Measurements from ENCODE around the gene EPHA2.
A peak's percentile ranks its signal among the peaks of the same experiment; 100 is the strongest.
"Not testable (repeated sequence)": the region's sequence is repeated elsewhere in the genome, so short reads cannot be mapped to it uniquely, and the experiment has no call there.

The EPHA2 gene

DNA sequence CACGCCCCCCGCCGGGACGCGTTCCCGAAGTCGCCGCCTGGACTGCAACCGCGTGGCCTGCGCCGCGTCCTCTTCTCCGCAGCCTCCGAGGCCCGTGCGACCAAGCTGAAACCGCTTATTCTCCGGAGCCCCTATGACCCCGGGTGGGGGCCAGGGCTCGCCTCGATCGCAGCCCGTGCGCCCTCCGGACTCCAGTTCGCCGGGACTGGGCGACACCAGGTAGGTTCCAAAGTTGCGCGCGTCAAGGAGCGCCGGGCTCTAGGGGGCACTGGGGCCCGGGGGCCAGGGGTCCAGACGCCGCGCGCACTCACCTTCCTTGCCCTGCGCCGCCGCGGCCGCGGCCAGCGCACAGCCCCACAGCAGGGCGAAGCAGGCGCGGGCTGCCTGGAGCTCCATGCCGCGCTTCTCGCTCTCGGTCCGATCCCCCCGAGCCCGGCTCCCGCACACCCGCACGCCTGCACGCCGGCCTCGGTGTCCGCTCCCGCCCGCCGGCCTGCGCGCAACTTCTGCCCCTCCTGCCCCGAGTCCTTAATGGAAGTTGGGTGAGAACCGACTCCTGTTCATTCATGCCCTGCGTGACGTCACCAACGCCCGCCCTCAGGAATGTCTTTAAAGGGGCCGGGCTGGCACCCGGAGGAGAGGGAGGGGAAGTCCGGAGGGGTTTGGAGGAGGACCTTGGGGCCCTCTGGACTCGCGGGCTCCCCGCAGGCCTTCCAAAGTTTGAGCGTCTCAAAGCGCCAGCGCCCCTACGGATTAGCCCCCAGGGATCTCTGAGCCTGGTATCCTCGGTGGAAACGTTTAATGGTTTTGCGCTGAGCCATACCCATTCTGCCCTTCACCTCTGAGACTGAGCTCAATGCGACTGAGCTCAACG is at the start of gene EPHA2:
TSS of gene EPHA2 (minus strand) at position 533 of the 874 bp plus-strand sequence. CDS start at position 396, 137 bp downstream.
- peak; percentile 98 for DNase-seq

- DNase-seq, result no peak
These were observed 49.4 kb upstream of the EPHA2 start for GRCh38 chr1:16205334-16205671.

DNA sequence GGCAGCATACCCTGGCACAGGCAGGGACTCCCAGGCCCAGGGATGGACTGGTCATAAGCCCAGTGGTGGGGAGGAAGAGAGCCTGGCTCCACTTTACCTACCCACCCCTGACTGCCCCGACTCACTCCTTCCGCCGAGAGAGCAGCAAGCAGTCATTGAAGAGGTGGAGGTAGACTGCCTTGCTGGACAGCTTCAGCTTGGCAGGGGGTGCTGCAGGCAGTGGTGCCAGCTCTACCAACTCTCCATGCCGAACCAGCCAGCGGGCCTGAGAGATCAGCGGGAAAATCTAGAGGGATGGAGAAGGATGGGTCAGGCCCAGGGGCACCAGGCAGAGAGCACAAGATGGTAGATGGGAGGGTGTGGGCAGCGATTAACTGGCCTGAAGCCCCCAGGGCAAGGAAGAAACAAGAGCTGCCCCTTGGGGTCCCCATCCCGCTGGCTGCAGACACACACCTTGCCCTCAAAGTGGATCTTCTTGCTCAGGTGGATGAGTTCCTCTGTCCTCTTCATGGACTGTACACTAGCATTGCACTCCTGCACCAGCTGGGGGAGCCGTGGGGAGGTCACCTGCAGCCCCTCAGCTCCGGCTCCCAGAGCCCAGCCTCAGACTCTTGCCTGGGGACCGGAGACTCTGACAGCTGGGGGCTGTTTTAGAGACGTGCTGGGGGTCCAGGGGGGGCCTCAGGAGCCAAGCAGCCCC is 48.9 kb upstream of the EPHA2 start:
- no peak for DNase-seq

- DNase-seq, result no peak
These were observed 48.3 kb upstream of the EPHA2 start for GRCh38 chr1:16204216-16204615.

DNA sequence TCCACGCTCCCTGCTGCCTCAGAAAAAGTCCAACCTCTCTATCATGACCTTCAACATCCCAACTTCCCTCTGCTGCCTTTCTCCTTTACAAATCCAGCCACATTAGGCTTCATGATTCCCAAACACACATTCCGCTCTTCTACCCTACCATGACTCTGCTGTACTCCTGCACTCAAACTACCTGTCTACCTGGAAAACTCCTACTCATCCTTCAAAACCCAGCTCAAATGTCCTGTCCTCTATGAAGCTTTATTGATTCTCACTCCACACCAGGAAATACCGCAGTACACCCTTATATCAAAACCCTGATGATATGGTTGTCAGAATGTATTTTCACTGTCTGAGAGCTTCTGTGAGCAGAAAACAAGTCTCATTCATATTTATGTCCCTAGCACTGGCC is 47.7 kb upstream of the EPHA2 start:
- DNase-seq, result no peak

DNA sequence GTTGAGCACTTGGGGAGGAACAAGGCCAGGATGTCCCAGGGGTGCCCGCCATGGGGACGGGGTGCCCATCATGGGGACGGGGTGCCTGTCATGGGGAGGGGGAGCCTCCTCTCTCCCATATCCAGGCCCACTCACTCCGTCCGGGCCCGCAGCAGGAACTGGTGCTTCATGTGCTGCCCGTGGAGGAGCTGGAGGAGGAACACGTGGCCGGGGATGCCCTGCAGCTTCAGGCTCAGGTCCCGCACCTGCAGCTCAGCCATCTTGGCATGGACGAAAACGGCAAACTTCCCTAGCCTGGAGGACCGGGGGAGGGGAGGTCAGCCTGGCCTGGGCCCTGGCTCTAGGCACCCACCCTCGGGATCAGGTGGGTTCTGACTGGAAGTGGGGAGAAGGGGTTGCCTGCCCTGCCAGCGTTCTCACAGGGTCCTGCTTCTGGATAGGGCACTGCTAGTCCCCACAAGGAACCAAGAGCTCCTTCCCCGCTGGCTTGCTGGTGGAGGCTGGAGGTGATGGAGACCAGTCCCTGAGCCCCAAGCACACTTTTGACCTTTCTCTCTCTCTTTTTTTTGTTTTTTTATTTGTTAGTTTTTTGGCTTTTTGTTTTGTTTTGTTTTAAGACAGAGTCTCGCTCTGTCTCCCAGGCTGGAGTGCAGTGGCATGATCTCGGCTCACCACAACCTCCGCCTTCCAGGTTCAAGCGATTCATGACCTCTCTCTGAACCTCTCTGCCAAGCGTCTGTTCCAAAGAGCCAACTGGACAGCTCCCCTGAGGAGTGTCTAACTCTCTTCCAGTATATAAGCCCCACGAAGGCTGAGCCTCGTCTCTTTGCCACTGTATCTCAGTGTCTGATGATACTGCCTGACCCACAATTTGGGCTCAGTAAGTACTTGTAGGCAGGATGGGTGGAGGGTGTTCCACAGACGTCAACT is 46.7 kb upstream of the EPHA2 start:
- no peak for DNase-seq

GRCh38 chr1:16199700-16200099 is 43.8 kb upstream of the EPHA2 start:
- no peak for DNase-seq

DNA sequence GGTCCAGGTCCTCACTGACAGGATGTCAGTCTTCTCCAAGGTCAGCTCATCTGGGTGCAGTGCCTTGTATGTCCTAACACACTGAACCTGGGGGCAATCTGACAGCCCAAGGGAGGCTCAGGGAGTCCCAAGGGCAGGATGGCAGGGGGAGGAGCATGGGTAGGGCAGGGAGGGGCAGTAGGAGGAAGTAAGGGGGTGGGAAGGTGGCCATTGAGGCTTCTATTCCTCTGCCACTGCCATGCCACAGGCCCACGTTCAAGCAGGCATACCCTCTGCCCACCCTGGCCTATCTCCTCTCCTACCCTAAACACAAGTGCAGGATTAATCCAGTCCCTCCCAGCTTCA is 43.3 kb upstream of the EPHA2 start:
- no peak for DNase-seq

DNA sequence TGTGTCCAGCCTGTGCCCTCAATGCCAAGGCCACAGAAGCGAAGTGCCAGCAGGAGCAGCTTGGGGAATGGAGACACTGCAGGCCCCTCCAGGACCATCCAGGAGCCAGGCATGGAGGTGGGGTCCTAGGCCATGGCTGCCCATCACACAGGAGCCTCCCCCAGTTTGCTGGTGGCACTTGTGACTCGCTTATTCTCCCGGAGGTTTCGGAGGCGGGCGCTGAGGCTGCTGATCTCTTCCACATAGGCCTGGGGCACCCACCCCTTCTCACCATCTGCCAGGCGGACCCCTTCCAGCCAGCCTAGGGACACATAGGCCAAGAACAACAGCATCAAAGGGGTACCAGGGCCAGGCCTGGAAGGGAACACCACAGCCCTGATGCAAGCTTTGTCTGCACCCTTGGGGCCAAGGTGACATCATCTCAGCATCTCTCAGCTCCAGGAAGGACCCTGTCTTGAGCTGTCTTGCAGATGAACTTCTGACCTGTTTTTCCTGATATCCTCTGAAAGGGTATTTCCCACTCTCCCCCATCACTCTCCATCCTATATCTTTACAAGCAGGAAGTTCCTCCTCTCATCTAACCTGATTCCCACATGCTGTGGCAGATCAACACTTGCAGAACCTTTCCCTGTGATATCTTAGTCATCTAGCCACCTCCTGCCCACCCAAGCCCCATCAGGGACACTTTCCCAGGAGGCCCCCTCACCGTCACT is 42.7 kb upstream of the EPHA2 start:
- DNase-seq, result no peak

DNA sequence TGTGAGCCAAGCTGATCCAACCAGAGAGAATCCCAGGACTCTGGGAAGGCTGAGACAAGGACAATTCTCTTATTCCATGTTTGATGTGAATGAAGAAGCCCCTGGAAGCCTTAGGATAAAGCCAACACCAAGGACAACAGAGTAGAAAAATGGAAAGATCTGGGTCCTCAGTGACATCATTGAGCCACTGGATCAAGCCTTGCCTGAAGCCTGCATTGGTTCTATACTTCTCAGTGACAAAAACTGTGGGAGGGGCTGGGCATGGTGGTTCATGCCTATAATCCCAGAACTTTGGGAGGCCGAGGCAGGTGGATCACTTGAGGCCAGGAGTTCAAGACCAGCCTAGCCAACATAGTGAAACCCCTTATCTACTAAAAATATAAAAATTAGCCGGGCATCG is 41.0 kb upstream of the EPHA2 start:
- DNase-seq, result no peak

DNA sequence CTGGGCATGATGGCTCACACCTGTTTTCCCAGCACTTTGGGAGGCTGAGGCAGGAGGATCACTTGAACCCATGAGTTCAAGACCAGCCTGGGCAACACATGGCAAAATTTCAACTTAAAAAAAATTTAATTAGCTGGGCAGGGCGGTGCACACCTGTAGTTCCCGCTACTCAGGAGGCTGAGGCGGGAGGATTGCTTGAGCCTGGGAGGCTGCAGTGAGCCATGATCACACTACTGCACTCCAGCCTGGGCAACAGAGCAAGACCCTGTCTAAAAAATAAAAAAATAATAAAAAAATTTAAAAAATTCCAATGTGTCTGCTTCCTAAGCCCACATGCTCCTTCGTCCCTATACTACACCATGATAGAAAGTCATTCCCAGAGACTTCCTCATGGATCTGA is 40.3 kb upstream of the EPHA2 start:
- not testable (repeated sequence) for DNase-seq

DNA sequence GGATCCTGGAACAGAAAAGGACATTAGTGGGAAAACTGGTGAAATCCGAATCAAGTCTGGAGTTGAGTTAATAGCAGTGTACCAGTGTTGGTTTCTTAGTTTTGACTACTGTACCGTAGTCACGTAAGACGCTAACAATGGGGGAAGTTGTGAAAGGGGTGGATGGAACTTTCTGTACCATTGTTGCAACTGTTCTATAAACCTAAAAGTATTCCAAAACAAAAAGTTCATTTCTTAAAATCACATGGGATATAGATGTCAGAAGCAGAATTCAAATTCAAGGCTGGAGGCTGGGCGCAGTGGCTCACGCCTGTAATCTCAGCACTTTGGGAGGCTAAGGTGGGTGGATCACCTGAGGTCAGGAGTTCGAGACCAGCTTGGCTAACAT is 39.6 kb upstream of the EPHA2 start:
- DNase-seq, result no peak

DNA sequence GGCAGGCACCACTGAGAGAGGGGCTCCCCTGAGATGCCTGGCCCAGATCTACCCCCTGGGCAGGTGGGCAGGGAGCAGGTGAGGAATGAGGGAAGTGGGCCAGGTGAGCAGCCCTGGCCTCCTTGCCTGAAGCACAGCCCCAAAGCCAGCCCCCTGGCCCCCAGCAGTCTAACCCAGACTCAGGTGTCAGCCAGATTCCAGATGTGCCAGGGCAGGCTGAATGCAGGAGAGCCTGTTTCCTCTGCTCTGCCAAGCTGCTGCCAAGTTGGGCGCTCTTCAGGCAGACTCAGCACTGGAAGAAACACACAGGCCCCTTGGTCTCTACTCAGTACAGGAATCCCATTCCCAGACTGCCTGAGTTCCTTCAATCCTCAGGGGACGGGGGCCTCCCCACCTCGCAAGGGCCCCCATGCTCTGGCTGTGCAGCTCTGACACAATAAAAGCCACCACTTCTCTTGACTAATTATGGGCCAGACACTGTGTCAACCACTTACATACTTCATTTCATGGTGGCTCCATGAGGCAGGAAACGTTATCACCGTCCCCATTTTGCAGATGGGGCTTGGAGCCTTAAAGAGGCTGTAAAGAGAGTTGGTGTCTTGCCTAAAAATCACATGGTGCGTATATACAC is 36.2 kb upstream of the EPHA2 start:
- DNase-seq, result no peak

DNA sequence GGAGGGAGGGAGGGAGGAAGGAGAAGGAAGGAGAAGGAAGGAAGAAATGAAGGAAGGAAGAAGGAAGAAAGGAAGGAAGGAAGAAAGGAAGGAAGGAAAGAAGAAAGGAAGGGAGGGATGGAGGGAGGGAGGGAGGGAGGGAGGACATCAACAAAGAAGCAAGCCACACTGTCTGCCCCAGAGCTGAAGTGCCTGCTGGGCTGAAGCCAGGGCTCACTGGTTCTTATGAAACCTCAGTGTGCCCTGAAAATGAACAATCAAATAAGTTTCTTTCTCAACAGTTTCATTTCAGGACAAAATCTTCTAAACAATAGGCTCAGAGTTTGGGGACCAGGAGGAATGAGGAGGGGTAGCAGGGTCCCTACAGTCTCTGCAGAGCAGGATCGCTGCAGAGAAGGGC is 35.4 kb upstream of the EPHA2 start:
- no peak for DNase-seq

GRCh38 chr1:16189921-16190621 is 34.2 kb upstream of the EPHA2 start:
- DNase-seq, result peak; percentile 87

DNA sequence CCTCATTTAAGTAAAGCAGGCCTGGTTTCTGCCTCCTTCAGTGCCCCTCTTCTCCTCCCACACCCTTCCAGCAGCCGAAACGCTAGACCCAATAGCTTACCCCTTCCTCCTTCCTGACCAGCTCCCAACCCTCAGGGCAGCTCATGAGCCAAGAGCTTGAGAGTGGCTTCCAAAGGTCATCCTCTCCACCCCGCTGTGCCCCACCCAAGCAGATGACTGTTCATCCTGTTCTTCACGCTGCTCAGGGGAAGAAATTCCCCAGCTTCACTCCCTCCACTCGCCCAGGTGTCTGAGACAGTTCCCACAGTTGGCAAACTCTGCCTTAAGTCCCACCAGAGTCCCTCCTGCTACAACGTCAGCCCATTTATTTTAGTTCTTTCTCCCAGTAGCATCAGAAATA is 33.1 kb upstream of the EPHA2 start:
- peak; percentile 8 for DNase-seq

DNA sequence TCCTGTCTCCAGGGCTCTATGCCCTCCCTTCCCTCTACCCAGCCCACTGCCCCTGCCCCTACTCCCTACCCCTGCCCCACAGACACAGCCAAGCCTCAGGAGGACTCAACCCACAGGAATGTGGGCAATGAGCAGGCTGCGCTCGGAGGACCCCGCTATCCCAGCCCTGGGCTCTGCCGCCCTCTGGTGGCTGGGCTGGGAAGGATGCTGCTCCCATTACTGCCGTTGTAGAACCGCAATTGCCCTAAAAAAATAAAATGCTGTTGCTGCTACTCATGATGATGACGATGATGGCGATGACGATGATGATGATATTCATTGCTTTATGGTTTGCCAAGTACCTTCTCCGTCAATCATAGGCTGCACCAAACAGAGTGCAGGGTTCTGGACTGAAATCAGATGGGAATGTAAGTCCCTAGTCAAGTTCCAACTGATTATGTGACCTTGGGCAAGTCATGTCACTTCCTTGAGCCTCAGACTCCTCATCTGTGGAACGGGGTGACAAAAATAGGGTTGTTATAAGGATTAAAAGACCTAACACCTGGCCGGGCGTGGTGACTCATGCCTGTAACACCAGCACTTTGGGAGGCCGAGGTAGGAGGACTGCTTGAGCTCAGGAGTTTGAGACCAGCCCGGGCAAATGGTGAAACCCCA is 32.0 kb upstream of the EPHA2 start:
- DNase-seq, result peak; percentile 90

GRCh38 chr1:16186655-16187235 is 30.9 kb upstream of the EPHA2 start:
- DNase-seq, result no peak

DNA sequence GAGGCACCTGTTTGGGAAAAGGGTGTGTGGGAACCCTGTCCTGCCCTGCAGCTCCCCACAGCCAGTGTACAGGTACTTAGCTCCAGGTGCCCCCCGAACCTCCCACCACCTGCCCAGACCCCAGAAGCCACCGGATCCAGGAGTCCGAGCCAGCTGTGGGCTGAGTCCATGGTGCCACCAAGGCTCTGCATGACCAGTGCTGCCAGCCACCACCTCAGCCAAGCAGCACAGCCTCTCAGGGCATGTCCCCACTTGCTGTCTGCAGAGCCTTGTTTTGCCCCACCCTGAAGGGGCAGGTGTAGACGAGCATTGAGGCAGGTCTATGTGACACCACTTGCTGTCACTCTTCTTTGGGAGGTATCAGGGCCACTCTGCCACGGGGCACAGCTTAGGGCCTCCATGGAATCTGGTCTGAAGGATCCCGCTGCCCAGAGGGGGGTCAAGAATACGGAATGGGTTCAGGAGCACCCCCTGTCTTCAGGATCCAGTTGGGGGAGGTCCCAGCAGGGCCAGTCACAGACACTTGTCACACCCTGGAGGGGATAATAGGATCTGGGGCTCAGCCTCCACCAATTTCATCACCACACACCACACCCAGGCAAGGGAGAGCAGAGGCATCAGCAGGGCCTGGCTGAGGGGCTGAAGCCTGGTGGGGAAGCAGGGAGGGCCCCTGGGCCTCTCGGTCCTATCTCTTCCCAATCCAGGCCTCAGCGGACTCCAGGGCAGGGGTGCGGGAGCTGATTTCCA is 28.9 kb upstream of the EPHA2 start:
- no peak for DNase-seq

Measured in eye (tissue), 1 donor.